Osteoblast (primary cell): ENCODE results near the gene TMPRSS9. TPM values are rescaled to one million over a fixed set of nuclear protein-coding genes. Genes with fewer than 3 reads are reported as not detected.

Source experiments
- DNase-seq: peaks from one replicate; pipeline ENCODE4 v3.0.0; 2011; ENCODE audit warnings: low spot score, mixed read lengths; ENCODE audit not compliant: insufficient read length; ENCODE audit errors: missing footprints
- H2AFZ ChIP-seq: 2 replicates; pipeline ENCODE4 v1.6.0; 2011; ENCODE audit warnings: mild to moderate bottlenecking, low read length
- H3K27ac ChIP-seq: 2 replicates; pipeline ENCODE4 v1.5.1; 2011; ENCODE audit warnings: mild to moderate bottlenecking, low read depth, low read length, moderate library complexity
- H3K27me3 ChIP-seq: 2 replicates; pipeline ENCODE4 v1.6.0; 2012; ENCODE audit warnings: mild to moderate bottlenecking, control low read depth, inconsistent platforms, low read length, moderate library complexity; ENCODE audit not compliant: insufficient read depth
- H3K36me3 ChIP-seq: 2 replicates; pipeline ENCODE4 v1.5.1; 2011; ENCODE audit warnings: mild to moderate bottlenecking, low read length, control low read depth, moderate library complexity; ENCODE audit not compliant: insufficient read depth
- H3K4me1 ChIP-seq: 2 replicates; pipeline ENCODE4 v1.5.1; 2011; ENCODE audit warnings: mild to moderate bottlenecking, low read length, control low read depth, moderate library complexity; ENCODE audit not compliant: insufficient read depth
- H3K4me2 ChIP-seq: 2 replicates; pipeline ENCODE4 v1.6.0; 2011; ENCODE audit warnings: mild to moderate bottlenecking, low read length; ENCODE audit not compliant: insufficient read depth
- H3K4me3 ChIP-seq: fragments of 200-600 bp; sonication (generic); 3 replicates; pipeline ENCODE4 v1.5.1; 2012; ENCODE audit warnings: mild to moderate bottlenecking, low read length, inconsistent platforms; ENCODE audit not compliant: insufficient read depth
- H3K79me2 ChIP-seq: 2 replicates; pipeline ENCODE4 v1.6.0; 2012; ENCODE audit warnings: mild to moderate bottlenecking, low read length, control low read depth, inconsistent platforms; ENCODE audit not compliant: insufficient read depth
- H3K9me3 ChIP-seq: 2 replicates; pipeline ENCODE4 v1.5.1; 2011; ENCODE audit warnings: low read depth, low read length, control low read depth
- H4K20me1 ChIP-seq: 2 replicates; pipeline ENCODE4 v1.6.0; 2012; ENCODE audit warnings: mild to moderate bottlenecking, low read length, control low read depth; ENCODE audit not compliant: insufficient read depth
- CTCF ChIP-seq: IDR thresholded peaks from 2 replicates; pipeline ENCODE4 v1.5.1; 2011; ENCODE audit warnings: mild to moderate bottlenecking, low read depth, low read length, moderate library complexity; ENCODE audit errors: extremely low read depth
- total RNA-seq: library from RNA; depleted of rRNA; stranded (reverse); fragments of >200 nt; gene quantifications from 2 replicates; pipeline ENCODE4 v1.2.3, GENCODE V29; 2012

TMPRSS9 gene
- total RNA-seq, 1 donor: 1.1 TPM

- no peaks in the 10 kb centered on the region for H3K9me3 ChIP-seq
- H3K27me3 ChIP-seq: no peaks in the 10 kb centered on the region
- H3K79me2 ChIP-seq: peaks cover 81% of the 10 kb centered on the region
- no peak for DNase-seq
- peaks cover 4% of the 10 kb centered on the region for H3K4me1 ChIP-seq
- no peak overlapping the region for H3K4me2 ChIP-seq
- H2AFZ ChIP-seq: no peak overlapping the region
- H3K27ac ChIP-seq: no peak overlapping the region
- H4K20me1 ChIP-seq: peaks cover 37% of the 10 kb centered on the region
- H3K36me3 ChIP-seq: no peaks in the 10 kb centered on the region
- TF ChIP-seq CTCF: no peak
- H3K4me3 ChIP-seq: no peak overlapping the region
These were observed 25.6 kb upstream of the TMPRSS9 start for GRCh38 chr19:2334426-2334825.

DNA sequence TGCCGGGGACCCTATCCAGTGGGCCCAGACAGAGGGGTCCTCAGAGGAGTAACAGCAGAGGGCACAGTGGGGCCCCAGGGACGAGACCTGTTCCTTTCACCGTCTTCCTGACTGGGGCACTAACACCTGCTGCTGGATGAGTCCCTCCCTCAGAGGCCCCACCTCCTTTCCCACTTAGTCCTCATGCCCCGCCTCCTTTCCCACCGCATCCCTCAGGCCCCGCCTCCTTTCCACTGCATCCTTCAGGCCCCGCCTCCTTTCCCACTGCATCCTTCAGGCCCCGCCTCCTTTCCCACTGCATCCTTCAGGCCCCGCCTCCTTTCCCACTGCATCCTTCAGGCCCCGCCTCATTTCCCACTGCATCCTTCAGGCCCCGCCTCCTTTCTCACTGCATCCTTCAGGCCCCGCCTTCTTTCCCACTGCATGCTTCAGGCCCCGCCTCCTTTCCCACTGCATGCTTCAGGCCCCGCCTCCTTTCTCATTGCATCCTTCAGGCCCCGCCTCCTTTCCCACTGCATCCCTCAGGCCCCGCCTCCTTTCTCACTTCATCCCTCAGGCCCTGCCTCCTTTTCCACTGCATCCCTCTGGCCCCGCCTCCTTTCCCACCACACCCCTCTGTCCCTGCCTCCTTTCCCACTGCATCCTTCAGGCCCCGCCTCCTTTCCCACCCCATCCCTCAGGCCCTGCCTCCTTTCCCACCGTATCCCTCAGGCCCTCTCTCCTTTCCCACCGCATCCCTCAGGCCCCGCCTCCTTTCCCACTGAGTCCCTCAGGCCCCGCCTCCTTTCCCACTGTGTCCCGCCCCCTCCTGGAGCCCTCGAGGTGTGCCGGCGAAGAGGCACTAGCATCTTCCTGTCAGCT lies 24.8 kb upstream of the TMPRSS9 start:
- no peak for DNase-seq
- no peaks in the 10 kb centered on the region for H3K36me3 ChIP-seq
- peaks cover 75% of the 10 kb centered on the region for H3K79me2 ChIP-seq
- H3K4me1 ChIP-seq: no peaks in the 10 kb centered on the region
- H3K9me3 ChIP-seq: no peaks in the 10 kb centered on the region
- no peak overlapping the region for H3K4me2 ChIP-seq
- no peak overlapping the region for H3K27ac ChIP-seq
- no peaks in the 10 kb centered on the region for H3K27me3 ChIP-seq
- no peak overlapping the region for H3K4me3 ChIP-seq
- no peak overlapping the region for H2AFZ ChIP-seq
- TF ChIP-seq CTCF: no peak
- H4K20me1 ChIP-seq: peaks cover 34% of the 10 kb centered on the region

DNA sequence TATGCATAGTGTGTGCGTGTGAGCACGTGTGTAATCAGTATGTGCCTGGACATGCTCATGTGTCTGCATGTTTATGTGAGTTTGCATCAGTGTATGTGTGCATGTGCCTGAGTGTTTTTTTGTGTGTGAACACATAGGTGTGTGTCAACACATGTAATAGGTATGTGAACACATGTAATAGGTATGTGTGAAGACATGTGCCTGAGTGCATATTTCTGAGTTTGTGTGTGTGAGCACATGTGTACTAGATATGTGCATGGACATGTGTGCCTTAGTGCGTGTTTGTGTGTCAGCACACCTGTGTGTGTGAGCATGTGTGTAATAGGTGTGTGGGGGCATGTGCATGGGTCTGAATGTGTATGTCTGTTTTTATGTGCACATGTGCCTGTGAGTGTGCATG lies 24.2 kb upstream of the TMPRSS9 start:
- Histone ChIP-seq H3K4me1 (no peaks in the 10 kb centered on the region), H3K4me3 (no peak overlapping the region), H4K20me1 (peaks cover 33% of the 10 kb centered on the region), H3K27ac (no peak overlapping the region), H2AFZ (no peak overlapping the region), H3K4me2 (no peak overlapping the region), H3K36me3 (no peaks in the 10 kb centered on the region), H3K27me3 (no peaks in the 10 kb centered on the region), H3K9me3 (no peaks in the 10 kb centered on the region), H3K79me2 (peaks cover 69% of the 10 kb centered on the region)
- TF ChIP-seq CTCF: no peak
- DNase-seq: no peak

DNA sequence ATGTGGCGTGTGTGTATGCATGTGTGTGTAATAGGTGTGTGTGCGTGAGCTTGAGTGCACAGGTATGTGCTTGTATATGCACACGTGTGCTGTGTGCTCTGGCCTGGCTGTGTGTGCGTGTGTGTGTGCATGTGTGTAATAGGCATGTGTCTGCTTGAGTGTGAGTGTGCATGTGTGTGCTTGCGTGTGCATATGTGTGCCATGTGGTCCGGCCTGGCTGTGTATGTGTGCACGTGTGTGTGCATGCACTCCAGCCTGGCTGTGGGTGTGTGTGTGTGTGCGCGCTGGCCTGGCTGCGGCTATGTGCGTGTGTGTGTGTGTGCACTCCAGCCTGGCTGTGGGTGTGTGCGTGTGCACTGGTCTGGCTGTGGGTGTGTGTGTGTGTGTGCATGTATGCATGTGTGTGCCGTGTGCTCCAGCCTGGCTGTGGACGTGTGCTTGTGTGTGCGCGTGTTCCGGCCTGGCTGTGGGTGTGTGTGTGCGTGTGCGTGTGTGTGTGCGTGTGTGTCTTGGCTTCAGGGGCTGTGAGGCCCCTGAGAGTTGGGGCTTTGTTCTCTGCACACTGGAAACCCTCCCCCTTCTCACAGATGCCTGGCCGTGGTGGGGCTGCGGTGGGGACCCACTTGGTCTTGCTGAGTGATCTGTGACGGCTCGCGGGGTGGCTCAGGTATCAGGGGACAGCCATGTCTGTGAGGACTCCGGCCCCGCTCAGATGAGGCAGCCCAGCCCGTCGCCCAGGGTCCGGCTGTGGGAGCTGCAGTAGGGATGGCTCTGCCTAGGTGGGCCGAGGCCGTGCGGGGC lies 23.3 kb upstream of the TMPRSS9 start:
- H3K9me3 ChIP-seq: no peaks in the 10 kb centered on the region
- TF ChIP-seq CTCF: no peak
- peaks cover 60% of the 10 kb centered on the region for H3K79me2 ChIP-seq
- H2AFZ ChIP-seq: no peak overlapping the region
- H4K20me1 ChIP-seq: peaks cover 26% of the 10 kb centered on the region
- H3K4me2 ChIP-seq: no peak overlapping the region
- no peaks in the 10 kb centered on the region for H3K36me3 ChIP-seq
- no peak overlapping the region for H3K4me3 ChIP-seq
- H3K27me3 ChIP-seq: no peaks in the 10 kb centered on the region
- no peak overlapping the region for H3K27ac ChIP-seq
- no peaks in the 10 kb centered on the region for H3K4me1 ChIP-seq
- DNase-seq: no peak
